ENCODE data around the gene DNPH1.

The DNPH1 gene, protein sequence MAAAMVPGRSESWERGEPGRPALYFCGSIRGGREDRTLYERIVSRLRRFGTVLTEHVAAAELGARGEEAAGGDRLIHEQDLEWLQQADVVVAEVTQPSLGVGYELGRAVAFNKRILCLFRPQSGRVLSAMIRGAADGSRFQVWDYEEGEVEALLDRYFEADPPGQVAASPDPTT
- 12.6 to 30.1 (median 12.7) reads per million in 3 experiments for total RNA-seq

GRCh38 chr6:43228951-43229802, at the start of gene DNPH1:
Gene DNPH1 (minus strand): TSS chr6:43229481. CDS start chr6:43229456, 25 bp downstream.
- DNase-seq: peak; percentile 74

DNA sequence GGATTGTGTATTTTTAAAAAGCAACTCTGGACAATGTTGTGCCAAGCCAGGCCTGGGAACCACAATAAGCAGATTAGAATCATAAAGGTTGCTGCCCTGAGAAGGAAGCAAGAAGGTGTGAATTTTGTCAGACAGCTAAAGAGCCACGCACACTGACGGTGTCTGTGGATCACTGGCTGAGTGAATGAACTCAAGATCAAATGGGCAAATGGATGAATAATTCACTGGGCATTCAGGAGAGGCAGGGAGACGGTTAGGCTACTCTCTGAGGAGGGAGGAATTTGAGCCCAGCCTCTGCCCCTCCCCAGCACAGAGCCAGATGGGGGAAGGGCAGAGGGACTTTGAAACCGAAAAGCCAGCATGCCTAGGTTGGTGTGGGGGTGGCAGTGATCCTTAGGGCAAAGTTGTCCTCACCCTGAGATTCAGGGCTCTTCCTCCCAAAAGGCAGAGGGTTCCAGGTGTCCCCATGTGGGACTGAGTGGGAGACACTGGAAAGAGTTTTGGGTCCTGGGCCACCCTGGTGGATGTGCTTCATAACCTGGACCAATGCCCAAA, 49.3 kb upstream of the DNPH1 start:
- no peak for DNase-seq

DNA sequence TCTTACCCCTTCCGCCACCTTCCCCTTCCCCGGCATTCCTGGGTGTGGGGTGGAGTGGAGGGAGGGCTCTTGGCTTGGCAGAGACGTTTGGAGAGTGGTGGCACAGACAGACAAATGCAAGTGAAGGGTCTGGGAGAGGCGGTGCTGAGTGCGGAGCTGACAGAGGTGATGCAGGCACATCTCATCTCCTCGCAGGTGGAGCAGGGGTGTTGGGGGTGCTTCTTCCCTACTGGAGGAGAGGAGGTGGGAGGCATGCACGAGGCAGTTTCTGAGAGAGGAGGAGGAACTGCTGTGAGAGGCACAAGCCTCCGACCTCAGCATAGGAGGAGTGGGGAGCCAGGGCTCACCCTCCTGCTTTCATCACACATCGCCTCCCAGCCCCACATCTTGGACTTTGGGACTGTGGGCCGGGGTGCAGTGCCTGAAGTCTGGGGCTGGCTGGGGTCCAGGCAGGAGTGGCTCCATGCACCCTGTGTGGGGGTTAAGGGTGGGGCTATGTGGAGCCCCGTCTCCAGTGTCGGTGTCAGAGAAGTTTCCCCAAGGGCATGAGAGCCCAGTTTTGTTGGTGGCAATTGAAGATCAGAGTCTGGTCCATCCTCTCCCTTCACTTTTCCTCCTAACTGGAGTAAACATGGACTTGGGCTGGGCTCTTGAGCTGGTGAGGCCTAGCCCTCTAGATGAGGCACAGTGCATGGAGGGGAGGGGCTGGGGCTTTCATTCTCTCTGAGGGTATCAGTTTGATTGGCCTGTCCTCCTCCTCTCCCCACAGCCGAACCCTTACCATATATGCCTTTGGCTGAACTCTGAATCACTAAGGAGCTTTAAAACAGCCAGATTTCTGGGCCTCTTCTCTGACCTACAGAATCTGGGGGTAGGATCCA, 48.6 kb upstream of the DNPH1 start:
- DNase-seq: no peak

DNA sequence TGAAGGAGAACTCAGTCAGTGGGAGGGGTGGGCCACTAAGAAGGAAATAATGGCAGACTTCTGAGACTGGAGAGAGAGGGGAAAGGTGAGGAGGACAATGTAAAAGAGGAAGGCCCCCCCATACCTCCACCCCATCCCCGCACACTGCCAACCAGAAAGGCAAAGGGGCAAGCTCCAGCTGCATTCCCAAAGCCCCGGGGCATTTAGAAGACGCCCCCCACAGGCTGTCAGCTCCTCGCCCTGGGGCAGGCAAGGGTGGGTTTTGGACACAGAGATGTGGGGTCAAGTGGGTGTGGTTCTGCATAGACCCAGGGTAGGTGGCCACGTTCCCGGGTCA, 48.0 kb upstream of the DNPH1 start:
- DNase-seq: no peak

DNA sequence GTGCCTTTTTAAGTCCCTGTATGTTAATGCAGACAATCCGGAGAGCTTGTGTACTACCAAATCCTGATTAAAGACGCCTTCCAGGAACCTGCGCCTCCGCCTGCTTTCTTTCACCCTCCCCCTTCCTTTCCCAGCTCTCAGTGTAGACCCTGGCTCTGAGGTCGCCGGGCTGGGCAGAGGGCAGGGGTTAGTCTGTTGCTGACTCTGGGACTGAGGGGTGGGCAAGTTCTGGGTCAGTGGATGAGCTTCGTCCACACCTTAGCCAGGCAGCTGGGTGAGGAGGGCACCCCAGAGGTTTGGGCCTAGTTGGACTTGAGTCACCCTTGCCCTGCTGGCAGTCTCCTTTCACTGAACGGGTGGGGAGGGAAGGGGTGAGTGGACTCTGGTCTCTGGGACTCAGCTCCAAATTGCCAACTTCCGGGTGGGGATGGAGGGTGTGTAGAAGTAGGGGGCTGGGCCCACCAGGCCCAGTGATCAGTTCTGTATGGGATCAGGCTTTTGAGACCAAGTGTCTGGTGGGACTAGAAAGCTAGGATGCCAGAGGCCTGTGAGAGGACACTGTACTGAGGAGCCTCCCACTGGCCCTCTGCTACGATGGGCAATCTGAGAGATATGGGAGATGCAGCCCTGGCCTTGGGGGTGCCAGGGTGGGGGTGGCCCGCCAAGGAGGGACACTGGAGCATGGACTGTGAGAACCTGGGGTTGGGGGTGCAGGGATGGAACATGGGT, 47.5 kb upstream of the DNPH1 start:
- DNase-seq: no peak

- DNase-seq: peak; percentile 50
Observed at GRCh38 chr6:43275801-43276576, 46.7 kb upstream of the DNPH1 start.

- DNase-seq: peak; percentile 13
Observed at GRCh38 chr6:43274916-43275597, 45.8 kb upstream of the DNPH1 start.

GRCh38 chr6:43274127-43274915, 45.0 kb upstream of the DNPH1 start:
- no peak for DNase-seq

DNA sequence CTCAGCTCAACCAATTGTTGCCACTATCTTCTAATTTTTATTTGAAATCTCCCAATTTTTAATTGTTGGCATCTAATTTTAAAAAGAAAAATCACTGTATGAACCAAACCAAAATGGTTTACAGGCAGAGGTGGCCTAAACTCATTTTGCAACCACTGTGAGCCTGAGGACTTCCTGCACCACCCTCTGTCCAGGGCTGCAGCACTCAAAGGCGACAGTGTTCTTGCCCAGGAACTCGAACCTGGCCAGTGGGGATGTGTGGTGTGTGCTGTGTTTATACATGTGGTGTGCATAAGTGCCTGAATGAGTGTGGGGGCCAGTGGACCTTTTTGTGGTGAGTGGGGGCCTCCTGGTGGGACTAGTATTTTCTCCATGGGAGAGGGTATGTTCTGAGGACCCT, 44.4 kb upstream of the DNPH1 start:
- no peak for DNase-seq

DNA sequence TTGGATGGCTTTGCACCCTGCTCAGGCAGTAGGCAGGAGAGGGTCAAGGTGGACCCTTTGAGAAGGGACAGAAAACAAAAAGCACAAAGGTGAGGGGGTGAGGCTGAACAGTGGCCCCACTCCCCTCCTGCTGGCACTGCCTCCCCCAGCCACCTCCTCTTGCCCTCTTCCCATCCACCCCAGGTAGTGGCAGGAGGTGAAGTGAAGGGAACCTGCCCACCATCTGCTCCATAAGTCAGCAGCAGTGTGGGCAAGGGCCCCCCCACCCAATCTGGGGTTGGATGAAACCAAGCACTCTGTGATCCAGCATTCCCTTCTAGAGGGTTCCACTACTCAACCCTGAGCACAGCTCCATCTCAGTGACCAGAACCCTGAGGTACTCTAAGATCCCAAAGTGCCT, 42.7 kb upstream of the DNPH1 start:
- DNase-seq: no peak

- no peak for DNase-seq
Observed at GRCh38 chr6:43271103-43271815, 42.0 kb upstream of the DNPH1 start.

DNA sequence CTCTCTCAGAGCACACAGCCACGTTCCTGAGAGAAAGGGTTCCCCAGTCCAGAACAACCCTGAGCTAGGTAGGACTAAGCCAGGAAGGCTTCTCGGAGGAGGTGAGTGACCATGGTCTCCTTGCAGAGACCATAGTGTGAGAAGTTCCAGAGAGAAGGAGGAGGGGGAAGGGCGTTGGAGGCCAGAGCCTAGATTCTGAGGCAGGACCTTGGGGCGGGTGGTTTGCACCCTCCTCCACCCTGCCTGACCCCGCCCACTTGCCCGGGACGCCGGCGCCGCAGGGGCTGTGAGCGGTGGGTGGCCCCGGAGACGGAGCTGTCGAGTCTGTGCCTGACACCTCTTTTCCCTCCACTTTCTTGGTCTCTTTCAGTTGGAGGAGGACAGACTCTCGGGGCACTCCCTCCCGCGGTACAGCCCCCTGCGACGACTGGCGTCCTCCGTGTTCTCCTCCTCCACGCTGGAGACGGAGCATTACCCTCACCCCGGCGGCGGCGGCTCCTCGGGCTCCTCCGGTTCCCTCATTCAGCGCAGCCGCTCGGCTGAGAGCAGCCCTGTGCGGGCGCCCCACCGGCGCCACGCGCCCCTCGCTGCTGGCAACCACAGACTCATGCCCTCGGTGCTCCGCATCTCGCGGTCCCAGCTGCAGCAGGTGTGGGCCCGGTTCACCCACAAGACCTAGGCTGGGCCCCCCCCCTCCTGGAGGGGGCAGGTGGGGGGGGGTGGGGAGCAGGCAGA, 40.2 kb upstream of the DNPH1 start:
- peak; percentile 17 for DNase-seq

DNA sequence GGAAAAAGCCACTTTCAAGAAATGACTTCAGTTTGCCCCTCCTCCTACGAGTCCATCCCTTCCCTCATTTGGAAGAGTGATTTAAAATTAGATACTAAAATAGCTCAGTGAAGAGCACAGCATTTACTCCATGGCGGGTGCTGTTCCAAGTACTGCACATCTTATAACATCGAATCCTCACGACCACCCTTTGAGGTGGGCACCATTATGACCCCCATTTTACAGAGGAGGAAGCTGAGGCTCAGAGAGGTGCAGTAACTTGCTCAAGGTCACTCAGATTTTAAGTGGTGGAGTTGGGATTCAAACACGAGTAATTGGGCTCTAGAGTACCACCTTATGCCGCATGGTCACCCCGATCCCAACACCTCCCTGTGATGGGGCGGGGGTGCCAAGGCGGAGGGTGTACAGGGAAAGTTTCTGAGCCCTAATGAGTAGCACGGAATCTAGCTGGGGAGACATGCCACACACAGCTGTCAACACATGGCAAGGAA, 39.5 kb upstream of the DNPH1 start:
- DNase-seq: no peak

- DNase-seq: no peak
Observed at GRCh38 chr6:43268355-43268700, 39.0 kb upstream of the DNPH1 start.

- DNase-seq: no peak
Observed at GRCh38 chr6:43267619-43268354, 38.5 kb upstream of the DNPH1 start.

- DNase-seq: no peak
Observed at GRCh38 chr6:43265564-43265963, 36.3 kb upstream of the DNPH1 start.

GRCh38 chr6:43264599-43265145, 35.4 kb upstream of the DNPH1 start:
- DNase-seq: no peak

Data from central memory CD4-positive, alpha-beta T cell (primary cell).